Stromal cell of bone marrow (primary cell): Measurements from ENCODE around the gene SFXN1.

Source experiments
- DNase-seq: peaks from one replicate; pipeline ENCODE4 v3.0.0-alpha.2; 2012; ENCODE audit warnings: low read depth

Gene SFXN1

DNA sequence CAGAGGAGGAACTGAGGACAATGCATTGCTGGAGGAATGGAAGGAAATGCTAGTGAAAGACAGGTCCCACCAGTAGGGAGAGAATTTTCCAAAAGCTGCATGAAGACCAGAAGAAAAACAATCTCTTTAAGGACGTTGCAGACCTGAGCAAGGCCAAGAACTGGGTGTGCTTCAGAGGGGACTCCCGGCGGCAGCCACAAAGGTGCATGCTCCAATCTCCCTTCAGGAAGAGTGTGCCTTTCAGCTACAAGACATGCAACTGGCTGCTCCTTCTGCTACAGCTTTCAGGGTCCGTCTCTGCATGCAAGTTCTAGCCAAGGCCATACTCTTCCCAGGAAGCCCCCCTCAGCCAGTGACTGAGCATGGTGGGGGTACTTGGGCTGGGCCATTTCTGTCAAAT, 62.9 kb downstream of the SFXN1 start:
- no peak for DNase-seq

DNA sequence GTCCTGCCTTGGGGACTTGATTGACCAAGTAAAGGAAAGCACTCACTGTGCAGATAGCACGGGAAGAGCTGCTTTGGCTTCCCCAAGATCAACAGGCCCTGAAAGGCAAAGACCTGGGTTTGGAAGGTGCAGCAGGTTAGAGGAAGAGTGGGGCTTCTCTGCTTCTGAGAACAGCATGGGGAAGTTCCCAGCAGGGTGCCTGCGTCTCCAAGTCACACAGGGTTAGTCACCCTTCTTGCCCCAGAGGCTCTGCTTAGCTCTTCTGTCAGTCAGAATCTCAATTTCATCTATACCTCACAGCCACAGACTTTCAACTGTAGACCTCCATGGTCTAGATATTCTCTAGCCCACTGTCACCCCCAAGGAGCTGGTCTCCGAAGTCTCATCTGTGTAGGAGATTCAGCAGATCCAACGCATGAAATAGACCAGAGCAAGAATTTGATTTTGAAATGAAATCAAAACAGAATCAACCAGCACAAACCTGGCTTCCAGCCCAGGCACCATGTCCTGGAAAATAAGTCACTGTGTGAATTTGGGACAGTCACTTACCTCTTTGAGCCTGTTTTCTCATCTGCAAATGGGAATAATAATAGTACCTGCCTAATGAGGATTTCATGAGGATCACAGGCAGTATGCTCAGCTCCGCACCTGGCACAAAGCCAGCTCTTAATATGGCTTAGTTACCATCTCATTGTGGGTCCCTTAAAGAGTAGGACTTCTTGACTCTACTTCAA, 64.0 kb downstream of the SFXN1 start:
- no peak for DNase-seq

DNA sequence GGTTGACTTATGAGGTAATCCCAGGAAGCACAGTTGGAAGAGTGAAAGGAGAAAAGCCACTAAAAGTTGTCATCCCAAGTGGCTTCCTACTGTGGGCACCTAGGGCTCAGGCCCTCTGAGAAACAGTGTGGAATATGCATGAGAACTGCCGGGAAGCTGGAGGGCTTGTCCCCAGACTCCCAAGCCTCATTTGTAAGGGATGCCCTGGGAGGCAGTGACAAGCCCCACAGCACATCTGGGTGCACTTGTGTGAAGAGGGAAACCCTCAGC, 64.5 kb downstream of the SFXN1 start:
- no peak for DNase-seq

DNA sequence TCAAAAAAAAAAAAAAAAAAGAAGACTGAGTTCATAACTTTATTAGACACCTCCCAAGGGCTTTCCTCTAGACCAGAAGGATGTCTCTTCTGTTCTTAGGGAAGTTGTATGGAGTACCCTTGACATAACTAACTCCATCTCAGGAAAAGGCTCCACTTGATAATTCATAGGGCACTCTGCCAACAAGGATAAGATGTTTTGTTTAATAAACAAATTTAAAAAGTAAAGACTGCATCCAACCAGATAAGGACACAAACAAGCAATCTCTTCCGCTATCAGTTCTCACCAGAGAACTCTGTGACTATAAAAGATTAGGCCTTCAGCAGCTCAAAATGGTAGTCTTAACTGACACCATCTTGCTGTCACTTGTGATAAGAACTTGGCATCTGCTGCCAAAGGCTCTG, 65.8 kb downstream of the SFXN1 start:
- no peak for DNase-seq

DNA sequence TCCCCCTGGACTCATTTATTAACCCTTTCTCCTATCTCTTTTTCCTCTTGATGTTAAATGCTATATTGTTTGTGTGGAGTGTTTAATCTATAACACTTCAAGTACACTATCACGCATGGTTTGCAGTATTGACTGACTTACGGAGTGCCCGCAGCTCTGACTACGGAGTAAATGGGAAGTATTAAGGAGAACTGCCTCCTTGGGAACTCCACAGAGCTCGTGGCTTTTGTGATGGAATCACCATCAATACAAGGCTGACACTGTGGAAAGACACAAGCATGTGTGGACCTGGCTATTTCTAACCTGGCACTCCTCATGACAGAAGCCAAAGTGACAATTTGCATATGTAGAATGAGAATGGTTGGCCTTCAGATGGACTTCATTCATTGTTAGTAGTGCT, 66.2 kb downstream of the SFXN1 start:
- no peak for DNase-seq

DNA sequence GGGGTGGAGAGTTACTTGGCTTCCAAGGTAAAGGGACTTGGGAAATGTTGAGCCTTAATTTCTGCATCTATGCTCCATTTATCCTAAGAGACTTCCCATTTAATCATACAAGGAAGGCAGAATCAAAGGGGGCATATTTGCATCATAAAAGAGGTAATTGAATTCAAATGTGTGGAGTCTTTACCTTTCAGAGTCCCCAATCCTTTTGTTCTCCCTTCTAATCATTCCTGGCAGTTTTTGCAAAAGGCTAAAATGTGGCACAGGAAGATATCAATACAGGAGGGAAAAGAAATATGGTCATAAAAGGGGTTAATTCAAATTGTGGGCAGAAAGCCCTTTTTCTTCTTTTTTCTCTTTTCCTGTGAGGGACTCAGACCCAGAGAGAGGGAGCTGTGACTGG, 69.5 kb downstream of the SFXN1 start:
- DNase-seq = no peak

DNA sequence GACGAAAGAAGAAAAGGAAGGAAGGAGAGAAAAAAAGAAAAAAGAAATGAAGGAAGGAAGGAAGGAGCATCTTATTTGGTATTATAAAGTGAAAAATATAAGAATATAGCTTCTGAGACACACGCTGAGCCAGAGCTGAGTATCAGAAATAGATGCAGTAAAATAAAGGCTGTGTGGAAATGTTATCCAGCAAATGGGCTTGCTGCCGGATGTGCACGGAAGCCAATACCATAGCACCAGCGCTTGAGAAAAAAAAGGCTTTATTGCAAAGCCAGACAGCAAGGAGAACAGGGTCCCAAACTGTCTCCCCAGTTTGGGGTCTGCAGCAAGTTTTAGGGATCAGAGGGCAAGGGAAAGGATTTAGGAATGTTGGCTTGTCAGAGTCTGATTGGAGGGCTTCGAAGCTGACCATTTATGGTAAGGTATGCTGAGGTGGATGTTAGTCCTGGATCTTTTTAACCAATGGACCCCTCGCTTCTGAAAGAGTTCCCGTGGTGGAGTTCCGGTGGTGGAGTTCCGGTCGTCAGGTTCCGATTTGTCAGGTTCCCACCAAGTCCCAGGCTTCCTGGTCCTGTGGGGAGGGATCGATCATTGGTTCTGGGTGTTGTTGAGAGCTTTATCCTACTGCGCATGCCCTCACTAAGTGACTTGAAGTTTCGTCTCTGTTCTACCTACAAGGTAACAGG, 70.4 kb downstream of the SFXN1 start:
- DNase-seq = no peak

DNA sequence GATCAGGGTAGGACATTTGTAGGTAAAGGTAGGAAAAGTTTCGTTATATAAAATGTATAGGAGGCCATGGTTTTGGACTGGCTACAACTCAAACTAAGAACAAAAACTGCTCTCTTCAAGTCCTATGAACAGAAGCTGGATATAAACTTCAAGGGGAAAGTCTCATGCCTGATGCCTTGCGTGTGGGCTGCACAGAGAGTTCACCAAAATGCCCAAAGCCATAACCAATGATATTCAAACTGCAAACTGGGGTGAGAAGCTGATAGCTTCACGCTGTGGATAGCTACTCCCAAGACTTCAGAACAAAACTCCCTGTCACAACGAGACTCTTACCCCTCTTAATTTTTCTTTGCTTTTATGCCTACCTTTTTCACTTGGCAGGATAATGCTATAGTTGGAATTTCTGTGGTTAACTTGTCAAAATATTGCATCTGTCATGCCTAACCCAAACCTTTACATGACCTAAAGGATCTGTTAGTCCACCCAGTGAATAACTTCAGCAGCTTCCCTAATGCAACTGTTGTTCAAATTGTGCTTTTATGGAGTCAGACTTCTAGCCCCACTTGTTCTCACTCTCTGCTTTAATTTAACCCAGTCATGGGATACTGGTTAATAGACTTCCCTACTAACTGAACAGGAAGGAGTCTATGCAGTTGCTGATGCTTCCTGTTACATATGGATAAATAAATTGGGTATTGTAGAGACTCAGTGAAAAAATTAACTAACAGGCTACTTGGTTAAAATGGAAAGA, 71.9 kb downstream of the SFXN1 start:
- no peak for DNase-seq

DNA sequence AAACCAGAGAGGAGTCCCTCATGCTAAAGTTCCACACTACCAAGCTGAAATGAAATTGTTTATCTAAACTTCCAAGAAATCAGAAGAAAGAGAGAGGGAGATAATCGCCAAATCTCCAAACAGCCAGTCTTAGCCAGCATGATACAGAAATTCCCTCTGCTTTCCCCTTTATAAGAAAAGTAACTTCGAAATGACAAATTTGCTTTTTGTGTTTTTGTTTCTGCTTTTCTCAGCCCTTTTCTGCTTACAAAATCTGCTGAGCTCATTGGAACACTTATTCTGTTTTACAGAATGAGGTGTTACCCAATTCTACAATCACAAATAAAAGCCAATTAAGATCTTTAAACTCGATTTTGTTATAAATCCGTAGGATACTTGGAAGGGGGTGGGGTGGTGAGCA, 72.9 kb downstream of the SFXN1 start:
- no peak for DNase-seq

DNA sequence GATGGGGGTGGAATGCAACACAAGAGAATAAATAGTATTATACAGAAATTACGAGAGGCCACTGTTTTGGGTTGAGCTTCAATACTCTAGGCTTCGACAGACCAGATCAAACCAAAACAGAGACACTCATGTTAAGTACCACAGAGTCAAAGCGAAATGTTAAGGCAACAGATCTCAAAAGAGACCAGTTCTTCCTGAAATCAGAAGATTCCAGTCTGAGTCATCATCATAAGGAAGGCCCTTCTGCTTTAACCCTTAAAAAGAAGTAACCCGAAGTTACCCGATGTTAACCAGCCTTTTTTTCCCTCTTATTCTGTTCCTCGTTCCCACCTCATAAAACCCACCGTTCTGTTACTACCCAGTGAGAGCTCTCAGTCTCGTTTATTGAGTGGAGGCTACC, 75.9 kb downstream of the SFXN1 start:
- DNase-seq = no peak

DNA sequence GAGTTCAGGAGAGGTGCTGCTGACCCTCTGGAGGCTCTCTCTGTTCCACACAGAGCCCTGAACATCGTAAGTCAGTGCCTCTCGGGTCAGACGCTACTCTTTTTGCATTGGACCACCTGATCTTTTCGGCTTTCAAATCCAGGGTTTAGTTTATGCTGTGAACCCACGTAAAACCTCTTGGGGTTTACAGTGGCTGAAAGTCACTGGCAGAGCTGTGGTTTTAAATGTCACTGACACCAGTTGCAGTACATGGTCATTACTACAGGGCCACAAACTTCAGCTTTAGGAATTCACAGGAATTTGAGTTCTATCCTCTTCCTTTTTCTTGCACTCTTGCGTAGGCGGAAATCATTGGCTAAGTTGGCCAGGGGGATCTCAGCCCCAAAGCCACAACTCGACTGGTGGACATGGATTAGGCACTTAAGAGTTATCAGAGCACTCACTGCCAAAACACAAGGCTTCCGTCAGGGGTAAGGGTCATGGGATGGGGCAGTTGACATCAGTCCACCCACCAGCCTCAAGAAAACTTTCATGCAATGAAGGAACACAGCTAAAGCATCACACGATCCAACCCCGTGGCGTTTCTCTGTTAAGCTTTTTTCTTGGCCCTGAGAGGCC, 76.9 kb downstream of the SFXN1 start:
- no peak for DNase-seq

DNA sequence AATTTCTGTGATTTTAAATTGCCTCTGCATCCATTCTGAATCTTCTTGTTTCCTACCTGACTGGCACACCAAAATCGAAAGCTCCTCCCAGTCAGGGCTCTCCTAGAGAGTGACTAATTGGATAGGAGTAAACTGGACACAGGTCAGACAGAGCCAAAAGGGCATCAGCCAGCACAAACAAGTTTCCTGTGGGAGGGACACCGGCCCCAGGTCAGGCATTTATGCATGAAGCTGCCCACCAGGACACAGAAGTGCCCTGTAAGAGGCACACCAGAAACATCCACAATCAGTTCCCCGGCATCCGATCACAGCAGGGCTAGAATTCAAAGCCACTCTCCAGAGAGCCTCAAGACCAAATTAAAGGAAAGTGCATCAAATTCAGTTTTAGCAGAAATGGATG, 78.4 kb downstream of the SFXN1 start:
- DNase-seq = no peak

DNA sequence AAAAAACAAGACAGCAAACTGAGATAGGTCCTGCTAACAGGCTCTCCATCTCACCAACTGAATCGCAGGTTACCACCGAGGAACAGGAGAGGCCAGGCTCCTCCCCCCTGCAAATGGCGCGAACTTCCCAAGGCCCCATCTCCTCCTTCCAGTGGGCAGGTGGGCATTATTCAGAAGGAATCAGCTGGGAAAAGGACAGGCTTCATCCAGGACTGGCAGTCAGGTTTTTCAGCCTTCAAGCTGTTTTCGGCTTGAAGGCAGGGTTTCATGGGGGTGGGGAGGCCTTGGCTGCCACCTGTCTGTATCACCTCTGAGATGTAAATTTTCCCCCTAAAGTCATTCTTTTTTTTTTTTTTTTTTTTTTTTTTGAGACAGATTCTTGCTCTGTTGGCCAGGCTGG, 79.4 kb downstream of the SFXN1 start:
- no peak for DNase-seq

DNA sequence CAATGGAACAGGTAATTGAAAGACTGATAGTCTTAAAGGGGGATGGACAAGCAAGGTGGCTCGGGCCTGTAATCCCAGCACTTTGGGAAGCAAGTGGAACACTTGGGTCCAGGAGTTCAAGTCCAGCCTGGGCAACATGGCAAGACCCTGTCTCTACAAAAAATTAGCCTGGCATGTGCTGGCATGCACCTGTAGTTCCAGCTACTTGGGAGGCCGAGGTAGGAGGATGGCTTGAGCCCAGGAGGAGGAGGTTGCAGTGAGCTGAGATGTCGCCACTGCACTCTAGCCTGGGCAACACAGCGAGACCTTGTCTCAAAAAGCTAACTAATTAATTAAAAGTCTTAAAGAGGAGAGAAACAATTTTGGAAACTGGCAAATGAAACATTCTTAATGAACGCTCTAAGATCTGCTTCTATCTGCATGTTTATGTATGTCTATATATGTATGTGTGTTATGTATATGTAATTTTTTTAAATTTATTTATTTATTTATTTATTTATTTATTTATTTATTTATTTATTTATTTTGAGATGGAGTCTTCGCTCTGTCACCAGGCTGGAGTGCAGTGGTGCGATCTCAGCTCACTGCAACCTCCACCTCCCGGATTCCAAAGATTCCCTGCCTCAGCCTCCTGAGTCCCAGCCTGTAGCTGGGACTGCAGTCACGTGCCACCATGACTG, 80.6 kb downstream of the SFXN1 start:
- DNase-seq = no peak

DNA sequence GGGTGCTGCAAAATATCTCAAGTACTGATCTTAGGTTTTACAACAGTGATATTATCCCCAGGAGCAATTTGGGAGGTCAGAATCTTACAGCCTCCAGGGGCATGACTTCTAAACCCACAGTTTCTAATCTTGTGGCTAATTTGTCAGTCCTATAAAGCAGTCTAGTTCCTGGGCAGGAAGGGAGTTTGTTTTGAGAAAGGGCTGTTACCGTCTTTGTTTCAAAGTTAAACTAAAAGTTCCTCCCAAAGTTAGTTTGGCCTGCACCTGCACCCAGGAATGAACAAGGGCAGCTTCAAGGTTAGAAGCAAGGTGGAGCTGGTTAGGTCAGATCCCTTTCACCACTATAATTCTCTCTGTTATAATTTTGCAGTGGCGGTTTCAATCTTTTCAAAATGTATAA, 81.7 kb downstream of the SFXN1 start:
- DNase-seq = no peak

DNA sequence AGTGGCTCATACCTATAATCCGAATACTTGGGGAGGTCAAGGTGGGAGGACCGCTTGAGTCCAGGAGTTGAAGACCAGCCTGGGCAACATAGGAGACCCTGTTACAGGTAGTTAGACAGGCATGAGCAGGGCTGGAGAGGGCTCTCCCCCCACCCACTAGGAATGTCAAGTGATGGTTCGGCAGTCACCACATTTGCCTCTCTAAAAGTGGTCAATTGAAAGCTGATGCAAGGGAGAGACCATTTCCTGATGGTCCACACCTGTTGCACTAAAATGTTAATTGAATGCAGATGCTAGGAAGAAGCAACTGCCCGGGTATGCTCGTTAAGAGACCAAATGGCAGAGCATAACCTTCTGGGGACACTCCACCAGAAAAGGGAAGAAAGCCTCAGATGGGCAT, 82.7 kb downstream of the SFXN1 start:
- DNase-seq = no peak

DNA sequence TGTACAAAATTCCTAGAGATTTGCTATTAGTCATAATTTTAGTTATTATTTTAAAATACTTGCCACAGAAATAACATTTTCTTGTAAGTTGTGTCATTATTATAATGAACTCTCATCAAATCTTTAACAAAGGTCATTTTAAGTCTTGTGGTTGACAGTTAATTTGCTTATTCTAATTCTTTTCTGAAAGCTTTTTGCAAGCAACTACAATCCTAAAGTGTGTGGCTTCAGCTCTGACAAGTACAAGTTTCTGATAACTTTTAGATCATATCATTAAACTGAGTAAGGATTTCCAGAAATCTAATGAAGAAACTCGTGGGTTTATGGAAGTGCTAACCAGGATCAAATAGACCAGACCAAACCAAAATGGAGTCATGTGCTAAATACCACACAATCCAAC, 86.4 kb downstream of the SFXN1 start:
- no peak for DNase-seq

DNA sequence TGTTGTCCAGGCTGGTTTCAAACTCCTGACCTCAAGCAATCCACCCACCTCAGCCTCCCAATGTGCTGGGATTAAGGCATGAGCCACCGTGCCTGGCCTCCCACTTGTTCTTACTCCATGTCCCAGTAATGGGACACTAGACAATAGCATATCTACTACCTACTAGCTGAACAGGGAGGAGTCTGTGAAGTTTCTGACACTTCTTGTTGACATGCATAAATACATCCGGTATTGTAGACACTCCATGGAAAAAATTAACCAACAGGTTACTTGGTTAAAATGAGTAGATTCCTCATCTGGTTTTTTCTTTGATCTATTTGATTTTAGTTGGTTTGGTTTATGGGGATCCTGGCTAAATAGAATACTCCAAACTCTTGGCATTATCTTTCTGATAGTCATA, 88.3 kb downstream of the SFXN1 start:
- no peak for DNase-seq

DNA sequence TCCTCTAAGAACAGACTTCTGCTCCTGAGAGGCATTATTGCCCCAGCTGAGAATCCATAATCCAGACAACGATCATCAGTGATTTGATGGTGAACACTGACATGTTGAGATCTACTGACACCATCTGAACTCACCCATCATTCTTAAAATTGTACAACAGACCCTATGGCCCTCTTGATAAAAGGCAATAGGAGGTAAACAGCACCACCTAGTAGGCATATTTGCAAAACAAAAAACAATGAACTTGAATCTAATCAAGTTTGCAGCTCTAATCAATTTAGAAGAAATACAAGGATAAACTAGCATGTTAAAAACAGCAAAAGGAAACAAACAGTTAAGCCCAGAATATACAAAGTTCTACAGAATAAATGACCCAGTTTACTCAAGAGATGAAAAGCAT, 89.6 kb downstream of the SFXN1 start:
- no peak for DNase-seq

DNA sequence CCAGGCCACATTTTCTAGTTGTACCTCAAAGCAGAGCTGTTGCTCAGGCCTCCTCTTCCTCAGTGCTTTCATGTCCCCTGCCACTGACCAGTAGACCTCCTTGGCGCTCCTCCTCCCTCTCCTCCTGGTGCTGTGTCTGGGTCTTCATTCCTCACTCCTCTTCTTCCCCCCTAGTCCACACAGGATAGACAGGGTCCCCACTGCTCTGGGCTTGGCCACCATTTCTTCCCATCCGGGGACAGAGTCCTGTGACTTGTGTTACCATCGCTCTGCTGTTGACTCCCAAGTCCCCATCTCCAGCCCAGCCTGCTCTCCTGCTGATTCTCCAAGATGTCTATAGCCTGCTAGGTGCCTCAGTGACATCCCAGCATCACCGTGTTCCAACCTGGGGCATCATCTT, 91.3 kb downstream of the SFXN1 start:
- DNase-seq = no peak

DNA sequence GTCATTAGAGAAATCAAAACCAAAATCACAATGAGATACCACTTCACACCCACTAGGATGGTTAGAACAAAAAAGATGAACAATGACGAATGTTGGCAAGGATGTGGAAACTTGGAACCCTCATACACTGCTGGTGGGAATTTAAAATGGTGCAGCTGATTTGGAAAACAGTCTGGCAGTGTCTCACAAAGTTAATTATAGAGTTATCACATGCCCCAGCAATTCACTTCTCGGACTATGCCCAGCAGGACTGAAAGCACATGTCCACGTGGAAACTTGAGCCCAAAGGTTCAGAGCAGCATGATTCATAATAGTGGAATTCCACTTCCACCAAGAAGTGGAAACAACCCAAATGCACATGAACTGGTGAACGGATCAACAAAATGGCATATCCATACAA, 94.5 kb downstream of the SFXN1 start:
- peak; percentile 24 for DNase-seq

DNA sequence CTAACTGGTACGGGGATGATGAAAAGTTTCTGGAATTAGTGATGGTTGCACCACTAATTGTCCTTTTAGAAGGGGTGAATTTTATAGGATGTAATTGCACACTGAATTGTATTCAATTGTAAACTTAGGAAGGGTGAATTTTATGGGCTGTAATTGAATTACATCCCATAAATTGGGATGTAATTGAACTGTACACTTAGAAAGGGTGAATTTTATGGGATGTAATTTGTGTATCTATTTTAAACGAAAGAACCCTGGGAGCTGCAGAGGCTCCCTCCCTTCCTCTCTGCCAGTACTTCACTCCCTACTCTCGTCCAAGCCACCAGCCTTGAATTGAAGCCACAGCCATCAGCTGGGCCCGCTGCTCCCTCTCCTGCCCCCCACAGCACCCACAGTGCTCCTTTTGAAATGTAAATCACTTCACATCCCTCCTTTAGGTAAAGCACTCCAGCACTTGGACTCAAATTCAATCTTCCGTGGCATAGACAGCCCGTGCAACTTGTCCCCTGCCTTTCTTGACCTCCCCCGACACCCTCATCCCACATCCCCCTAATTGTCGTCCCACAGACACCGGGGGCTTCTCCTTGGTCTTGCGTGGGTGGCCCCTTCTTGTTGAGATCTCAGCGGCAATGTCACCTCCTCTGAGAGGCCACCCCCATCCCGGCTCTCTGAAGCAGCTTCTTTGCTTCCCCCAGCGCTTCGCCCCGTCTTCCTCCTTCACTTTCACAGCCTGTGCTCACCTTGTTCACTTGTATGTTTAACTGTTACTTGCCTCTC, 95.3 kb downstream of the SFXN1 start:
- DNase-seq = no peak
